Liver (tissue), 3 donors: ENCODE results near the gene ADAM10.

Experiments
- CTCF ChIP-seq: fragments of 150-350 bp; IDR thresholded peaks from 2 replicates; pipeline ENCODE4 v1.5.1; 2017; ENCODE audit warnings: improper control_type of control experiment, low read depth, low read length; ENCODE audit not compliant: missing input control
- EGR1 ChIP-seq, 2 donors: IDR thresholded peaks; 2 replicates each; pipeline ENCODE4 v1.6.1; 2016 to 2018; ENCODE audit warnings: antibody characterized with exemption in 2 of 2, low read depth in 2 of 2
- JUND ChIP-seq, 2 donors: IDR thresholded peaks; 2 replicates each; pipeline ENCODE4 v1.6.1; 2016; ENCODE audit warnings: antibody characterized with exemption in 2 of 2
- RAD21 ChIP-seq, 2 donors: IDR thresholded peaks; 2 replicates each; pipeline ENCODE4 v1.6.1; 2016; ENCODE audit warnings: antibody characterized with exemption in 2 of 2, mild to moderate bottlenecking in 2 of 2
- REST ChIP-seq: IDR thresholded peaks from 2 replicates; pipeline ENCODE4 v1.6.1; 2016; ENCODE audit warnings: antibody characterized with exemption, mild to moderate bottlenecking
- SP1 ChIP-seq: IDR thresholded peaks from 2 replicates; pipeline ENCODE4 v1.6.1; 2018; ENCODE audit warnings: antibody characterized with exemption, mild to moderate bottlenecking
- TAF1 ChIP-seq: conservative IDR thresholded peaks from 2 replicates; pipeline ENCODE4 v1.6.1; 2016; ENCODE audit warnings: antibody characterized with exemption, mild to moderate bottlenecking
- donor health status: healthy.
- donor health status: healthy.

- TF ChIP-seq CTCF (no peak), REST (no peak), TAF1 (no peak), JUND (IDR thresholded peaks at IDR 0.05) (no peak), RAD21 (IDR thresholded peaks at IDR 0.05) (no peak), EGR1 (IDR thresholded peaks at IDR 0.05; ENCODE audit: low read depth in 2 of 2) (no peak), SP1 (no peak)
Observed at GRCh38 chr15:58741032-58741431, 8.5 kb downstream of the ADAM10 start.
